NCI-H1930 (cell line): ENCODE measurements around the gene FNDC3B.
"Not testable (repeated sequence)": the region's sequence is repeated elsewhere in the genome, so short reads cannot be mapped to it uniquely, and the experiment has no call there.

Source experiments
- DNase-seq, 2 experiments: peaks; one replicate each; lab custom pipeline; 2025; lab: John Stamatoyannopoulos, UW

FNDC3B gene

GRCh38 chr3:172340583-172340982 lies 301.2 kb downstream of the FNDC3B start:
- no peak for DNase-seq

DNA sequence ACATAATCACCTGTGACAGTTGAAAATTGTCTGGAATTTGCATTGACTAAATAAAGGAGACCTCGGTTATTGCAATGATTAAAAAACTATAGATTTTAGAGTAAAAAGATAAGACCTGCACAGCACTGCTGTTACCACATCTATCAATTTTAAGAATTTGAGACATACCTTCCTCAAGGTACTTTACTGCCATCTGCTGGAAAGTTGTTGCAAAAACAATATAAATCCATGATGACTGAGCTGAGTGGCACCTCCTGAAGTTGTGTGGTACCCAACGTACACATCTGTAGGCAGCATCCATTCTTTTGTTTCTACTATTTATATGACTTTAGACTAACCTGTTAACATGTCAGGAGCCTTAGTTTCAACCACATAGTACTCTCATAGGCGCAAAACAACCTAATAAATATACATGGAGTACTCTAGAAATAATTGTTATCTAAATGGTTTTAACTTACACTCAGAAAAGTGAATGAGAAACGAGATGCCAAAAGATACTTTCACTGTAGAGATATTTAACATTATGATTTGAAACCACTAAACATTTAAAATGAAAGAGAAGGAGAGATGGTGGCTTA lies 302.2 kb downstream of the FNDC3B start:
- peak; percentile 28 to 39 for DNase-seq

DNA sequence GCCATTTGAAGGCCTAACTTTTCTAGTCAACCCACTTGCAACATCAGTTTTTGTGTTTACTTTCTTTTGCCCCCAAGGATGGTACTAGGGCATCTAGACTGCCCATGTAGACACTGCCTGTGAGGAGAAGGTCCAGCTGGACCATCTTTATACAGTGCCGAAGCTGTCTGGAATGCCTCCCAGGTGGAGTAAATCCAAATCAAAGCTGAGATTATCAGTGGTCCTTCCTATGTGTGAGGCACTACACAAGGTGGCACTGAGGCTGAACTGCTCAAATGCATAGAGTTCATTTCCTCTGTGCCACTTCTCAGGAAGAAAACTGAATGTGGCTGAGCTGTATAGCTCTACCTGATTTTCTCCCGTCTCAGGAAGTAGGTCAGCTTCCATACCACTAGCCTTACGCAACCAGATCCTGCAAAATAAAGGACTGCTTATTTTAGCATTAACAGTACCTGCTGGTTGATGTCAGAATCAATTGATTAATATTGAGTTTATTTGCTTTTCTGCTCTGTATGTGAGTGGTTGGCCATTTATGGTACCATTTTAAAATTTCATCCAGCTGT lies 302.8 kb downstream of the FNDC3B start:
- DNase-seq: no peak

- no peak for DNase-seq
Measured at GRCh38 chr3:172343117-172343516, 303.7 kb downstream of the FNDC3B start.

- no peak for DNase-seq
Measured at GRCh38 chr3:172343979-172344378, 304.6 kb downstream of the FNDC3B start.

- no peak for DNase-seq
Measured at GRCh38 chr3:172346161-172346560, 306.8 kb downstream of the FNDC3B start.

GRCh38 chr3:172347895-172348679 lies 308.7 kb downstream of the FNDC3B start:
- peak; percentile 31 to 54 for DNase-seq

DNA sequence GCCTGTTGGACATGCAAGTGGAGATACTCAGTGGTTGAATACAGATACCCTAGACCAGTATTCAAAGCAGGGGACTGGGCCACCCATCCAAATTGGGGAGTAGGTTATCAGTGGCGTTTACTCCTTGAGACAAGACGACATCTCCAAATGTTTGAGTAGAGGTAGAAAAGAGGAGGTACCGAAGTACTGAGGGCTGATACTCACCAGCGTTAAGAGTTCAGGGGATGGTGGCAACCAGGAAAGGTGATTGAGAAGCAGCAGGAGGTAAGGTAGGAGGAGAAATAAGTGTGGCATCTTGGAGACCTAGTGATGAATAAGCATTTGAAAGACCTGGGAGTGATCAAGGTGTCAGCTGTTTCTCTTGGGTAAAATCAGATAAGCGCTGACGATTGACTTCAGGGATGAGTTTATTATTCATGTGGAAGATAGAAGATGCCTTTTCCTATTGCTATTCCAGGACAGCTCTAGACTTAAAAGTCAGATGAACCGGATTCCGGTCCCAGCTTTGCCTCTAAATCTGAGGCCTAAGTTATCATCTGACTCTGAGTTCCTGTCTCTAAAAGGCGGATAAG lies 312.6 kb downstream of the FNDC3B start:
- DNase-seq: no peak

- DNase-seq: no peak
Measured at GRCh38 chr3:172352786-172353185, 313.4 kb downstream of the FNDC3B start.

- DNase-seq: no peak
Measured at GRCh38 chr3:172354931-172355499, 315.6 kb downstream of the FNDC3B start.

DNA sequence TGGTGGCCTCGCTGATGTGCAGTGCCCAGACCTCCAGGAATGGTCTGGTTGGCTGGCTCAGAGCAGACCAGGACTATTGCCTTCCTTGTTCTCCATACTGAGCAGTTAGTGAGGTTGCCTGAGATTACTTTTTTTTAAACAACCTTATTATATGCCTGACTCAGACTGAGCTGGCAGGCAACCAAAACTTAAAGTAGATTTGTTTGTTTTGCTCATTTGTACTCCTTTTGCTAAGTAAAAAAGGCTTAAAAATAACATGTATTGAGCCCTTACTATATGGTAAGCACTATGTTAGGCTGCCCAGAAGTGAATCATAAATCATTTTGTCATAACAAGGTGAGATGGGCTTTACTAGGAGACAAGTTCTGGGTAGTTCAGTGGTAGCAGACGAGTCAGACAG lies 316.5 kb downstream of the FNDC3B start:
- DNase-seq: no peak

DNA sequence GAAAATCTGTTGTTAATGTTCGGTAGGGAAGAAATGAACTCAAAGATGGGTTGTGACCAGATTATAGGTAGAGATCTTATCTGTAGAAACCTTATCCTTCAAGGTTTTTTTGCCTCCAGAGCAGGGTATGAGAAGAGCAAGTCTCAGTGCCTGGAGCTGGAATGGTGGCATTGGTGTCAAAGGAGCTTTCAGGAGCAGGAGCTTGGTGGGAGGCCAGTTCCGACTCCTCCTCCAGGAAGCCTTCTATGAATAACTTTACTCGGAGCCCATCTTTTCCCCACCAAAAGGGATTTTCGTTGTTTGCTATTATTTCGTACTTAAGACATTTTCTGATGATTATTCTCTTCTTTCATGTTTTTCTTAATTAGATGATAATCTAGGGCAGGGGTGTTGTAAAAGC lies 317.0 kb downstream of the FNDC3B start:
- no peak for DNase-seq

DNA sequence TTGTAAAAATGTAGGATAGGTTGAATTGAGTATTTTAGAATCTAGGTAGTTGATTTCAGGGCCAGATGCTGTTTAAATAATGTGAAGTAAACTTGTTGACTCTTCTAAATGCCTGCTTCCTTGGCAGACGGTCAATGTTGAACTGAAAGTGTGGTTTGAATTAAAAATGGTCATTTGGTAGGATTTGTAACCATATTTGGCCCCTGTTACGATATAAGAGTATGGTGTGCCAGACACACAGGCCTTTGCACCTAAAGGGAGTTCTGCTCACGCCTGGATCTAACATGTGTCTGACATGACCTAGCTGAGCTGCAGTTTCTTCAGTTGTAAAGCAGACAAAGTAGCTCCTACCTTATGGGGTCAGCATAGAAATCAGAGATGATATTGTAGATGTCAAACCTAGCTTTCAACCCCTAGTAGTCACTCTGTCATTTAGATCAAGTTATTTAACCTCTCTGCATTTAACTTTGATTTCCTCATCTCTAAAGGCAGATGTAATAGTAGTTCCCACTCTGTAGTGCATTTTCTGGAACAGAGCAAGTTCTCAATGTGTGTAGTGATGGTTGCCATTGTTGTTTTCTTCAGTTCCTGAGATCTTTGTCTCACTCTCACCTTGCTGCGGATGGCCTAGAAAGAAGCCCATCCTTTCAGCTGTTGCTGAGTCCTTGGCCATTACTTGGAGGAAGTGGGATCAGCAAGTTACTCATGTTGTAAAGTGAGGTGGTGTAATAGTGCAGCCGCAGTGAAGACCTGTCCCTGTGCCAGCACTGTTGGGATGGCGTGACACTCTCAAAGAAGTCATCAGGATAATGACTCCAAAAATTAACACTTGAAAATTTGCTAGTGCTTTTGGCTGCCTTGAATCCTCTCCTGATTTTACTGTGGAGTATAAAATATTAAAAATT lies 318.7 kb downstream of the FNDC3B start:
- DNase-seq: no peak

- DNase-seq: no peak
Measured at GRCh38 chr3:172359231-172359630, 319.9 kb downstream of the FNDC3B start.

DNA sequence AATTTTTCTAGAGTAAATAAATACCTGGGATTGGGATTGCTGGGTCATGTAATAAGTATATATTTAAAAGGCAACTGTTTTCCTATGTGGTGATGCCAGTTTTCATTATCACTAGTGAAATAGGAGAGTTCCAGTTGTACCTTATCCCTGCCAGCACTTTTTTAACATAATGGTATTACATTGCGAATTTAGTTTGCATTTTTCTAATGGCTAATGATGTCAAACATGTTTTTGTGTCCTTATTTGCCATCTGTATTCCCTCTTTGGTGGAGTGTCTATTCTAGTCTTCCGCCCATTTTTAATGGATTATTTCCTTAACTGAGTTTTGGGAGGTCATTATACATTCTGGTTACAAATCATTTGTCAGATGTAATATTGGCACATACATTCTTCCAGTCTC lies 320.6 kb downstream of the FNDC3B start:
- DNase-seq: no peak

GRCh38 chr3:172362583-172362982 lies 323.2 kb downstream of the FNDC3B start:
- no peak for DNase-seq

- no peak for DNase-seq
Measured at GRCh38 chr3:172364374-172365027, 325.1 kb downstream of the FNDC3B start.

DNA sequence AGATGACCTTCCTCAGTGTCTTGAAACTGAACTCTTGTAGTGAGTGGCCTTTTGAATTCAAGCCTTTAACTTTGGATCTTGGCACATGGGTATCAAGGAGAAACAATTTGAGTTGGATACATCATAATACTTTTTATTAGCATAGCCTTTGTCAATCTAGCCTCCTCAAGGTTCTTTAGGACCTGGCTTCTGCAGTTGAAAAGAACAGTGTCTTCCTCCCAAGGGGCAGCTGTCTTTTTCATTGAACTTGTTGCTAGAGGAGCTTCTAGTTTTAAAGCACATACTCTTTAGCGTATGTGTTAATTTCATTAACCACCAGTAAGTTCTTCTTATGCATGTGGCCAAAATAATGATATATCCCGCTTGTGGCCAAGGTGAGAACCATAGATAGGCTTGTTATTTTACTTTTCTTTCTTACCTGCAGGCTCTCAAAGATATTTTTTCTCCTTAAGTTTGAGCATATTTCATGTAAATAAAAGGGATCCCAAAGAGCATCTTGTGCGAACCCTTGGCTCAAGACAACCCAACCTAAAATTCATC lies 325.7 kb downstream of the FNDC3B start:
- no peak for DNase-seq

DNA sequence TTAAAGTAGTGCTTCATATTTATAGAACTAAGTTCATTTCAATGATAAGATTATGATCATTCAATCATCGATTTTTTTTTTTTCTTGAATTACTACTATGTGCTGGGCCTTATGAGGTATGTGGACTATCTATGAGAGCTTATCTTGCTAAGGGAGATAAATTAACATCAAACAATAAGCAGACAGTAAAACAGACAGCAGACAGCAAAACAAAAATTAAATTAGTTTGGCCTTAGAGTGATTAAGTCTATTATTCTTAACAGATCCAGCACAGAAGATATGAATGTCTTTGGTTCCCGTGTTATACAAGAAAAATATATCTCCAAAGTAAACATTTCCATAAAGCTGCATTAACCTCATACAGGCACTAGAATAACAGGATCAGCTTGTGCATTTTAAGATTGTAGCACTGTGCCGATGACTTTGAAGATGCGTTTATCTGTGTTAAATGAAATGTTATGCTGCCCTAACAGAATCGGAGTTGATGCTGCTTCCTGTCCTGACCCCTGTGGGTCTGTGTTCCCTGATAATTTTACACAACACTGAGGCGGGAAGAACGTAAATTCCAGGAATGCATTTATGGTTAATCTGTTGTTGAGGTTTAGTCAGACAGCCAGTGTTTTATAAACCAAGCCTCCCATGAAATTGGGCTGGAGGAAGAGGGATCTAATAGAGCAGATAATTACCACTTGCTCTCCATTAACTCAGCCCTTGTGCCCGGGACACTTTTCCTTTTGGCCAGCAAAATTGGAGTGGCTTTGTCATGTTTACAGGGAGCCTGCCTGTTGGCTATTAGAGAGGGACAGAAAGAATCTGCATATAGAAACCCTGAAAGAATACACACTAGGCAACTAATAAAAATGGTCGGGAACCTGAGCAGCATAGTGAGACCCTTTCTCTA lies 328.1 kb downstream of the FNDC3B start:
- DNase-seq: no peak

GRCh38 chr3:172368556-172368955 lies 329.2 kb downstream of the FNDC3B start:
- DNase-seq: not testable (repeated sequence)
